WERI-Rb-1 (cell line): ENCODE measurements around the gene DGKB.

Source experiments
- DNase-seq: peaks from one replicate; pipeline ENCODE4 v3.0.0-alpha.2; 2020
- H3K27ac ChIP-seq: fragments of 250-450 bp; sonication (Bioruptor Pico); 2 replicates; pipeline ENCODE4 v1.5.1; 2020; ENCODE audit warnings: mild to moderate bottlenecking, moderate library complexity
- H3K27me3 ChIP-seq: fragments of 250-450 bp; sonication (Bioruptor Pico); 2 replicates; pipeline ENCODE4 v1.5.1; 2021; ENCODE audit warnings: mild to moderate bottlenecking, low read depth, moderate library complexity; ENCODE audit not compliant: insufficient read depth, severe bottlenecking
- H3K36me3 ChIP-seq: fragments of 250-450 bp; sonication (Bioruptor Pico); 2 replicates; pipeline ENCODE4 v1.5.1; 2020; ENCODE audit warnings: mild to moderate bottlenecking, moderate library complexity
- H3K4me3 ChIP-seq: 2 replicates; pipeline ENCODE4 v1.5.1; 2011; ENCODE audit warnings: low read depth, mild to moderate bottlenecking, control low read depth, low read length
- H3K9me3 ChIP-seq: fragments of 250-450 bp; sonication (Bioruptor Pico); 2 replicates; pipeline ENCODE4 v1.5.1; 2021; ENCODE audit warnings: mild to moderate bottlenecking, moderate library complexity; ENCODE audit not compliant: severe bottlenecking
- TF ChIP-seq, protein P1 (sequence below): IDR thresholded peaks from 2 replicates; pipeline ENCODE4 v1.5.1; 2011; ENCODE audit warnings: low read depth, mild to moderate bottlenecking, control low read depth, inconsistent platforms, low read length

DGKB gene

DNA sequence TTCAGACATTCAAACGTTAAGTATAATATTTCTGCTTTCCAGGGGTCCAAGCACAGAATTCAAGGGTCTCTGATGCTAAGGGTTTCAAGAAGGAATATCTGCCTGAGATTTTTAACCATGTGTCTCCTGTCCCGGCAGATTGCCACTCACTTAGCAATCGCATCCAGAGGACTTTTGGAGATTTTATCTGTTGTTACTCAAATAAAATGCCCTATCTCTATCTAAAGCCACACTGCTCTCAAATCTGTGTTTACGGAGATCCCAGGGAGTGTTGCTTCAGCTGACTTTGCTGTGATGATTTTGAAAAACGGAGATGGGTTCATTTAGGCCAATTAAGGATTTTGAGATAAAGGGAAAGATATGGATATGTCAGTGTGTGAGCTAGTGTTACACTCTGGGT lies 359.9 kb downstream of the DGKB start:
- Histone ChIP-seq H3K27ac (no peak overlapping the region), H3K27me3 (no peaks in the 10 kb centered on the region), H3K4me3 (no peak overlapping the region), H3K9me3 (no peaks in the 10 kb centered on the region), H3K36me3 (no peaks in the 10 kb centered on the region)
- TF ChIP-seq, protein P1, sequence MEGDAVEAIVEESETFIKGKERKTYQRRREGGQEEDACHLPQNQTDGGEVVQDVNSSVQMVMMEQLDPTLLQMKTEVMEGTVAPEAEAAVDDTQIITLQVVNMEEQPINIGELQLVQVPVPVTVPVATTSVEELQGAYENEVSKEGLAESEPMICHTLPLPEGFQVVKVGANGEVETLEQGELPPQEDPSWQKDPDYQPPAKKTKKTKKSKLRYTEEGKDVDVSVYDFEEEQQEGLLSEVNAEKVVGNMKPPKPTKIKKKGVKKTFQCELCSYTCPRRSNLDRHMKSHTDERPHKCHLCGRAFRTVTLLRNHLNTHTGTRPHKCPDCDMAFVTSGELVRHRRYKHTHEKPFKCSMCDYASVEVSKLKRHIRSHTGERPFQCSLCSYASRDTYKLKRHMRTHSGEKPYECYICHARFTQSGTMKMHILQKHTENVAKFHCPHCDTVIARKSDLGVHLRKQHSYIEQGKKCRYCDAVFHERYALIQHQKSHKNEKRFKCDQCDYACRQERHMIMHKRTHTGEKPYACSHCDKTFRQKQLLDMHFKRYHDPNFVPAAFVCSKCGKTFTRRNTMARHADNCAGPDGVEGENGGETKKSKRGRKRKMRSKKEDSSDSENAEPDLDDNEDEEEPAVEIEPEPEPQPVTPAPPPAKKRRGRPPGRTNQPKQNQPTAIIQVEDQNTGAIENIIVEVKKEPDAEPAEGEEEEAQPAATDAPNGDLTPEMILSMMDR: no peak
- DNase-seq: no peak

DNA sequence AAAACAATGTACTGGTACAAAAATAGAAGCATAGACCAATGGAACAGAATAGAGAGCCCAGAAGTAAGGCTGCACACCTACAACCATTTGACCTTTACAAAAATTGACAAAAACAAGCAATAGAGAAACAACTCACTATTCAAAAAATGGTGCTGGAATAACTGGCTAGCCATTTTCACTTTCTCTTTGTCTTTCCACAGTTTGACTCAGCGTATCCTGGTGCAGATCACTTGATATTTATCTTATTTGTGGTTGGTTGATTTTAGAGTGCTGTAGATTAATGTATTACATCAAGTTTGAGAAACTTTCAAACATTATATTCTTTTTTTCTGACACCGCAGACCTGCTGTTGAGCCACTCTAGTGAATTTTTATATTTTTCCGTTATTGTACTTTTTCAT lies 381.4 kb downstream of the DGKB start:
- TF ChIP-seq, protein P1: no peak
- no peak for DNase-seq
- Histone ChIP-seq H3K9me3 (no peaks in the 10 kb centered on the region), H3K27ac (no peak overlapping the region), H3K36me3 (no peaks in the 10 kb centered on the region), H3K27me3 (no peaks in the 10 kb centered on the region), H3K4me3 (no peak overlapping the region)

DNA sequence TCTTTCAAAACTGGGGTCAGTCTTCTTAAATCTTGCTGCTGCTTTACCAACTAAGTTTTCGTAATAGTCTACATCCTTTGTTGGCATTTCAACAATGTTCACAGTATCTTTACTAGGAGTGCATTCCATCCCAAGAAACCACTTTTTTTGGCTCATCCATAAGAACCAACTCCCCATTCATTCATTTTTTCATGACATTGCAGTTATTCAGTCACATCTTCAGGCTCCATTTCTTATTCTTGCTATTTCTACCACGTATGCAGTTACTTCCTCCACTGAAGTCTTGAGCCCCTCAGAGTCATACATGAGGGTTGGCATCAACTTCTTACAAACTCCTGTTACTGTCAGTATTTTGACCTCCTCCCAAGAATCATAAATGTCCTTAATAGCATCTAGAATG lies 392.3 kb downstream of the DGKB start:
- no peaks in the 10 kb centered on the region for H3K27me3 ChIP-seq
- TF ChIP-seq, protein P1: no peak
- H3K4me3 ChIP-seq: no peak overlapping the region
- no peaks in the 10 kb centered on the region for H3K9me3 ChIP-seq
- no peaks in the 10 kb centered on the region for H3K36me3 ChIP-seq
- no peak overlapping the region for H3K27ac ChIP-seq
- DNase-seq: no peak

DNA sequence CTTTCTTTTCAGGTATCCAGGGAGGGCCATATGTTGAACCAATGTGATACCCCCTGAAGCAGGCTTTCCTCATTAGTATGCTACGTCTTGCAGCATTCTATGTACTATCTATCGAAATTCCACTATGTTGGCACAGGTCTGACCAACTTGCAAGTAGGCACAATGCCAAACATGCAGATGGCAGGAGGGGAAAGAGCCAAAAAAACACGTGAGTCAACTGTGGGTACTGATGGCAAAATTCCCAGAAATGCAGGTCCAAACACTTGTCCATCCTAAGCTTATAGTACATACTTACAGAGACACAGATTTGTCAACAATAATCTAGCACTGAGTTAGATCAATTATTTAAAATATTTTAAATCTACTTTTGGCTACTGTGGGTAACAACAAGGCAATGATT lies 394.9 kb downstream of the DGKB start:
- no peaks in the 10 kb centered on the region for H3K27me3 ChIP-seq
- no peaks in the 10 kb centered on the region for H3K36me3 ChIP-seq
- TF ChIP-seq, protein P1: no peak
- no peak overlapping the region for H3K4me3 ChIP-seq
- DNase-seq: no peak
- no peak overlapping the region for H3K27ac ChIP-seq
- no peaks in the 10 kb centered on the region for H3K9me3 ChIP-seq

DNA sequence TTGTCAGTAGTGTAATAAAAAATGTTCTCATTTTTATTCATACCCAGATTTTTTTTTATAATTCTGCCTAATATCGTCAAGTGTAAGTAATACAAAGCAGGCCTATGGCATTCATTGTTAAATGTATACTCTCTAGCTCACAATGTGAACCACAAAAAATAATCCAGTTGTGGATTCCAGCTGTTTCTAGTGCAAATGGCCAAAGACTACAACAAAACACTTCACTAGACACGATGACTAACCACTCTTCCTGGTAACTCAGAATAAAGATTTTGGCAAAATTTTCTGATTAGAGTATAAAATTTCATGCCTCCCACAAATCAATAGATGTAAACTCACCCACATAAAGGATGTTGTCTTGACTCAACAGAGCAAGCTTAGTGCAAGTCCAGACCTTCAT lies 396.6 kb downstream of the DGKB start:
- TF ChIP-seq, protein P1: no peak
- no peak overlapping the region for H3K4me3 ChIP-seq
- H3K36me3 ChIP-seq: no peaks in the 10 kb centered on the region
- DNase-seq: no peak
- no peak overlapping the region for H3K27ac ChIP-seq
- H3K27me3 ChIP-seq: no peaks in the 10 kb centered on the region
- H3K9me3 ChIP-seq: no peaks in the 10 kb centered on the region

DNA sequence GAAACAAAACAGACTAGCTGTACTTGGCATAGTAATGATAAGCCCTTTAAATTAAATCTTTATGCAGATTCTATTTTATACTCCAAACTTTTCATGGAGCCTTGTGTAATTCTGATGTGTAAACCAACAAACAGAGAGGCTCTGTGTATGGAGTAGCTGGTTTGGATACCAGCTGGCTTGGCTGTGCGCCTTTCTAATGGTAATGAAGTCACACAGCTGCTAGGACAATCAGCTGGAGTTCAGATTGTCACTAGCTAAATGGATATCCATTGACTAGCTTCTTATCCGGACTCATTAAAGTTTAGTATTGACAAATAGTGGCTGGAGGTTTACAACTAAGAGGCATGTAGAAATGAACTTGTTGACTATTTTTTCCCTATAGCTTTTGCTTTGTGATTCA lies 398.4 kb downstream of the DGKB start:
- no peak for DNase-seq
- TF ChIP-seq, protein P1: no peak
- Histone ChIP-seq H3K27me3 (no peaks in the 10 kb centered on the region), H3K27ac (no peak overlapping the region), H3K9me3 (no peaks in the 10 kb centered on the region), H3K36me3 (no peaks in the 10 kb centered on the region), H3K4me3 (no peak overlapping the region)
